CD14-positive monocyte (primary cell): ENCODE measurements around the gene ST7L. TPM values are rescaled to one million over a fixed set of nuclear protein-coding genes. Genes with fewer than 3 reads are reported as not detected.

Experiments
- DNase-seq, 3 donors: peaks; one replicate each; pipeline ENCODE4 v3.0.0-alpha.2; 2011 to 2022
- H2AFZ ChIP-seq: 2 replicates; pipeline ENCODE4 v1.6.0; 2012; ENCODE audit warnings: mild to moderate bottlenecking, low read depth, low read length, inconsistent platforms; ENCODE audit not compliant: insufficient read depth, poor library complexity, severe bottlenecking
- H3K27ac ChIP-seq, 2 donors: 1 replicate in 1 of 2; 2 replicates in 1 of 2; pipeline ENCODE4 v1.5.1; 2012 to 2013; ENCODE audit warnings: low read length in 2 of 2, control low read depth in 1 of 2, inconsistent platforms in 1 of 2, low read depth in 1 of 2, mild to moderate bottlenecking in 1 of 2
- H3K27me3 ChIP-seq, 2 donors: one replicate each; pipeline versions ENCODE4 v1.6.0 to v1.6.1; 2011 to 2013; ENCODE audit warnings: low read length in 2 of 2; ENCODE audit not compliant: control insufficient read depth in 2 of 2, insufficient read depth in 2 of 2
- H3K36me3 ChIP-seq, 2 donors: replicated peaks in 1 of 2; 1 replicate in 1 of 2; 2 replicates in 1 of 2; pipeline versions ENCODE4 v1.5.1 to v1.6.1; 2012 to 2013; ENCODE audit warnings: low read length in 2 of 2, control low read depth in 1 of 2, inconsistent platforms in 1 of 2, mild to moderate bottlenecking in 1 of 2; ENCODE audit not compliant: insufficient read depth in 2 of 2, control insufficient read depth in 1 of 2
- H3K4me1 ChIP-seq, 2 donors: 1 replicate in 1 of 2; 2 replicates in 1 of 2; pipeline versions ENCODE4 v1.5.1 to v1.6.1; 2012 to 2013; ENCODE audit warnings: low read length in 2 of 2, control low read depth in 1 of 2, inconsistent platforms in 1 of 2, mild to moderate bottlenecking in 1 of 2, moderate library complexity in 1 of 2; ENCODE audit not compliant: insufficient read depth in 2 of 2, control insufficient read depth in 1 of 2
- H3K4me2 ChIP-seq: replicated peaks from 2 replicates; pipeline ENCODE3; 2012; ENCODE audit warnings: low read length, moderate library complexity, mild to moderate bottlenecking; ENCODE audit not compliant: poor library complexity, severe bottlenecking; ENCODE audit errors: extremely low read depth
- H3K4me3 ChIP-seq, 3 experiments: fragments of 200-600 bp in 1 of 3; sonication (generic) in 1 of 3; replicated peaks in 1 of 3; 1 replicate in 2 of 3; 2 replicates in 1 of 3; pipeline ENCODE4 v1.5.1; 2011 to 2013; ENCODE audit warnings: low read length in 3 of 3, mild to moderate bottlenecking in 3 of 3, control low read depth in 2 of 3, low read depth in 2 of 3, inconsistent platforms in 1 of 3, moderate library complexity in 1 of 3
- H3K79me2 ChIP-seq: 2 replicates; pipeline ENCODE4 v1.6.0; 2012; ENCODE audit warnings: mild to moderate bottlenecking, control low read depth, inconsistent platforms, low read length, moderate library complexity; ENCODE audit not compliant: insufficient read depth
- H3K9ac ChIP-seq: 2 replicates; pipeline ENCODE4 v1.6.0; 2017; ENCODE audit warnings: low read length, mild to moderate bottlenecking; ENCODE audit not compliant: insufficient read depth, poor library complexity, severe bottlenecking
- H3K9me3 ChIP-seq, 2 donors: replicated peaks in 1 of 2; 1 replicate in 1 of 2; 2 replicates in 1 of 2; pipeline versions ENCODE4 v1.5.1 to v1.6.1; 2012 to 2013; ENCODE audit warnings: low read length in 2 of 2, control low read depth in 1 of 2; ENCODE audit not compliant: control insufficient read depth in 1 of 2, insufficient read depth in 1 of 2
- H4K20me1 ChIP-seq: 2 replicates; pipeline ENCODE4 v1.6.0; 2012; ENCODE audit warnings: mild to moderate bottlenecking, low read length, control low read depth, moderate library complexity; ENCODE audit not compliant: insufficient read depth
- H3K27ac Mint-ChIP-seq, 7 donors: one replicate each; pipeline ENCODE4 v1.8.0; 2020; ENCODE audit warnings: mild to moderate bottlenecking in 7 of 7, mixed read lengths in 7 of 7, moderate library complexity in 6 of 7, inconsistent platforms in 2 of 7
- H3K27me3 Mint-ChIP-seq, 3 donors: one replicate each; pipeline ENCODE4 v1.8.0; 2021 to 2022; ENCODE audit warnings: low read depth in 3 of 3, mild to moderate bottlenecking in 3 of 3, mixed read lengths in 3 of 3, moderate library complexity in 3 of 3, inconsistent platforms in 1 of 3
- H3K36me3 Mint-ChIP-seq, 2 donors: one replicate each; pipeline ENCODE4 v1.8.0; 2020; ENCODE audit warnings: mixed read lengths in 2 of 2, inconsistent platforms in 1 of 2, mild to moderate bottlenecking in 1 of 2
- H3K4me1 Mint-ChIP-seq: one replicate; pipeline ENCODE4 v1.8.0; 2020; ENCODE audit warnings: mild to moderate bottlenecking, mixed read lengths
- H3K4me3 Mint-ChIP-seq, 2 donors: one replicate each; pipeline ENCODE4 v1.8.0; 2020; ENCODE audit warnings: mild to moderate bottlenecking in 2 of 2, mixed read lengths in 2 of 2, moderate library complexity in 1 of 2
- H3K9me3 Mint-ChIP-seq, 7 donors: one replicate each; pipeline ENCODE4 v1.8.0; 2020 to 2022; ENCODE audit warnings: mixed read lengths in 7 of 7, mild to moderate bottlenecking in 6 of 7, moderate library complexity in 6 of 7, inconsistent platforms in 2 of 7
- CTCF ChIP-seq: fragments of 200-600 bp; IDR thresholded peaks from one replicate; pipeline ENCODE4 v1.8.0; 2022; ENCODE audit warnings: antibody characterized with exemption, mild to moderate bottlenecking
- WGBS: methylation state at CpG from one replicate; pipeline ENCODE4 v1.1.5; 2013; ENCODE audit warnings: missing lambda C conversion rate; ENCODE audit not compliant: insufficient coverage; 5-methylcytosine and 5-hydroxymethylcytosine counted together
- intact Hi-C, 2 donors: fragments of 100-400 bp; cut with micrococcal nuclease; formaldehyde crosslinking; loops; one replicate each; pipeline versions ENCODE4 v1.15.0 to v1.15.1; 2023
- polyA plus RNA-seq, 3 donors: library from polyadenylated mRNA; depleted of rRNA in 1 of 3; unstranded in 2 of 3; stranded (reverse) in 1 of 3; fragments of 300-500 nt in 2 of 3; fragments of >200 nt in 1 of 3; fragmentation: Illumina TruSeq in 2 of 3; gene quantifications; 1 replicate in 2 of 3; 2 replicates in 1 of 3; pipeline ENCODE4 v1.2.3, GENCODE V29; 2012 to 2021

Gene ST7L
- polyA plus RNA-seq, 3 donors = 5.4 to 10.0 (median 6.1) TPM

- Histone ChIP-seq H3K4me2 (no peak overlapping the region), H3K4me1 (peaks cover 16 to 56% of the 10 kb centered on the region in 2 donors), H3K9ac (no peak overlapping the region), H3K36me3 (peaks cover 11 to 25% of the 10 kb centered on the region in 2 donors), H3K27me3 (no peaks in the 10 kb centered on the region), H2AFZ (no peak overlapping the region), H3K9me3 (no peaks in the 10 kb centered on the region), H3K79me2 (peaks cover 100% of the 10 kb centered on the region), H4K20me1 (peaks cover 99% of the 10 kb centered on the region), H3K4me3 (no peak overlapping the region), H3K27ac (peak overlapping the region in 1 of 2 donors; percentile 76)
- no peak for TF ChIP-seq CTCF
- H3K4me3 Mint-ChIP-seq = no peak overlapping the region
- H3K27me3 Mint-ChIP-seq = no peaks in the 10 kb centered on the region
- peaks cover 50% of the 10 kb centered on the region for H3K4me1 Mint-ChIP-seq
- H3K36me3 Mint-ChIP-seq = peaks cover 22 to 34% of the 10 kb centered on the region in 2 donors
- peak overlapping the region in 1 of 7 donors; percentile 22 for H3K27ac Mint-ChIP-seq
- DNase-seq = no peak
- intact Hi-C loops = no loop called here
- H3K9me3 Mint-ChIP-seq = no peaks in the 10 kb centered on the region
Measured at GRCh38 chr1:112634367-112634766, 15.4 kb upstream of the ST7L start.

GRCh38 chr1:112633628-112634027 is 14.7 kb upstream of the ST7L start:
- no peaks in the 10 kb centered on the region for H3K9me3 ChIP-seq
- WGBS = no CpG with 5 or more reads among the region's 2 CpGs
- H3K4me3 ChIP-seq = no peak overlapping the region
- H3K9ac ChIP-seq = no peak overlapping the region
- no peak overlapping the region for H2AFZ ChIP-seq
- DNase-seq = no peak
- H3K27ac ChIP-seq = peak overlapping the region in 1 of 2 donors; percentile 23
- Mint-ChIP-seq H3K9me3 (peaks cover 0 to 2% (median 0%) of the 10 kb centered on the region in 7 donors), H3K27me3 (no peaks in the 10 kb centered on the region), H3K4me1 (peaks cover 57% of the 10 kb centered on the region), H3K27ac (peak overlapping the region in 1 of 7 donors; percentile 47), H3K36me3 (peaks cover 26 to 40% of the 10 kb centered on the region in 2 donors), H3K4me3 (no peak overlapping the region)
- no peaks in the 10 kb centered on the region for H3K27me3 ChIP-seq
- intact Hi-C loops = no loop called here
- H3K4me2 ChIP-seq = no peak overlapping the region
- peaks cover 100% of the 10 kb centered on the region for H3K79me2 ChIP-seq
- peaks cover 16 to 63% of the 10 kb centered on the region in 2 donors for H3K4me1 ChIP-seq
- TF ChIP-seq CTCF = no peak
- peaks cover 11 to 25% of the 10 kb centered on the region in 2 donors for H3K36me3 ChIP-seq
- peaks cover 100% of the 10 kb centered on the region for H4K20me1 ChIP-seq
